Body of pancreas (tissue), 4 donors: ENCODE measurements around the gene FAM234B.

Experiments used
- CTCF ChIP-seq, 7 experiments: fragments of 450-650 bp in 4 of 7; fragments of 200-600 bp in 3 of 7; sonication (generic) in 3 of 7; IDR thresholded peaks; one replicate each; pipeline ENCODE4 v1.5.1; 2016 to 2019; ENCODE audit warnings: antibody characterized with exemption in 7 of 7
- POLR2A ChIP-seq, 3 donors: fragments of 450-650 bp; IDR thresholded peaks; one replicate each; pipeline ENCODE4 v1.6.1; 2016; ENCODE audit warnings: antibody characterized with exemption in 3 of 3, mild to moderate bottlenecking in 2 of 3

GRCh38 chr12:13079440-13079906, 35.3 kb downstream of the FAM234B start:
- TF ChIP-seq CTCF (IDR thresholded peaks at IDR 0.05) (no peak), POLR2A (IDR thresholded peaks at IDR 0.05) (no peak)
